HL-60 (cell line): ENCODE data around the gene ZNF789.

Source experiments
- CTCF ChIP-seq: IDR thresholded peaks from one replicate; pipeline ENCODE4 v1.5.1; 2011; ENCODE audit warnings: low read length, control low read depth, inconsistent platforms; ENCODE audit not compliant: insufficient read depth
- GABPA ChIP-seq: IDR thresholded peaks from 2 replicates; pipeline ENCODE4 v1.6.1; 2012; ENCODE audit warnings: low read depth
- POLR2AphosphoS5 ChIP-seq: IDR thresholded peaks from 2 replicates; pipeline ENCODE4 v1.6.1; 2012; ENCODE audit warnings: low read depth
- REST ChIP-seq: IDR thresholded peaks from 2 replicates; pipeline ENCODE4 v1.6.1; 2012; ENCODE audit warnings: low read depth; ENCODE audit not compliant: insufficient replicate concordance

DNA sequence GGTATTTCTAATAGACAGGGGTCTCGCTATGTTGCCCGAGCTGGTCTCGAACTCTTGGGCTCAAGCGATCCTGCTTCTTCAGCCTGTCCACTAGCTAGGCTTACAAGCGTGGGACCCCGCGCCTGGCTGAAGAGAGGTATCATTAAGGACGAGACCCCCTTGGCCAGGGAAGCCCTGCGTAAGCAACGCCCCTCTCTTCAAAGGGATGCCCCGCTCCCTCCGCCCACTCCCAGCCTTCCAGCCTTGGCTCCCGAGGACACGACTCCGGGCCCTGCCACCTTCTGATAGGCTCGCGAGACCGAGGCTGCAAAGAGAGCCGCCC lies 31.6 kb downstream of the ZNF789 start:
- TF ChIP-seq CTCF, result no peak
- TF ChIP-seq REST, result no peak
- no peak for TF ChIP-seq POLR2AphosphoS5
- TF ChIP-seq GABPA, result no peak
